ENCODE data around the gene FHOD3.

FHOD3 gene

DNA sequence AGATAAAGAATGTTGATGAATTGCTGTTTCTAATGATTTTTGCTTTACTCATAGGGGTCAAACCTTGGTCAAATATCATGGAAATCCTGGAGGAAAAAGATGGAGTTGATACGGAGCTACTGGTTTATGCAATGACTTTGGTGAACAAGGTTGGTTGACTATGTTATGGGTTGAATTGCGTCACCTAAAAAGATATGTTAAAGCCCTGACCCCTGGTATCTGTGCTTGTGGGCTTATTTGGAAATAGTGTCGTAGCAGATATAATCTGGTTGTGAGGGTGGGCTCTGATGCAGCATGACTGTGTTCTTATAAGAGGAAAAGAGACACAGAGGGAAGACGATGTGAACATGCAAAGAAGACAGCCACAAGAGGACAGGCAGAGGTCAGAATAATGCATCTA is 305.1 kb downstream of the FHOD3 start:
- no peak for DNase-seq

GRCh38 chr18:36608107-36608506 is 310.6 kb downstream of the FHOD3 start:
- no peak for DNase-seq

DNA sequence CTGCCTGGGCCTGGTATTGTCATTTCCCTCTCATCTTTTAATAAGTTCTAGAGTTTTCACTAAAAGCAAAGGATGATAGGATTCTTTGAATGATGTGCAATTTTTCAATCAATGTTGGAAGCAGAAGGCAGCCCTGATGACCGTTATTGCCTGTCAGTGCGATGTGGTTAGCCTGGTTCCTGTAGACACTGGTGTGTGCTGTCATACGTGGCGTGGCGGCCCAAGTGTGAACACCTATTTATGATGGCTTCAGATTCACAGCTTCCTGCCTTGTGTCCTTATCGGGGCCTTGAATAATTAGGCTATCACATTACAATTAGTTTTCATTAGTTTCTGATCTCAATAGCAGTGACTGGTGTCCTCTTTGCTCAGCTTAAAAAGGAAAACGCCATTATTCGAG is 312.7 kb downstream of the FHOD3 start:
- no peak for DNase-seq

DNA sequence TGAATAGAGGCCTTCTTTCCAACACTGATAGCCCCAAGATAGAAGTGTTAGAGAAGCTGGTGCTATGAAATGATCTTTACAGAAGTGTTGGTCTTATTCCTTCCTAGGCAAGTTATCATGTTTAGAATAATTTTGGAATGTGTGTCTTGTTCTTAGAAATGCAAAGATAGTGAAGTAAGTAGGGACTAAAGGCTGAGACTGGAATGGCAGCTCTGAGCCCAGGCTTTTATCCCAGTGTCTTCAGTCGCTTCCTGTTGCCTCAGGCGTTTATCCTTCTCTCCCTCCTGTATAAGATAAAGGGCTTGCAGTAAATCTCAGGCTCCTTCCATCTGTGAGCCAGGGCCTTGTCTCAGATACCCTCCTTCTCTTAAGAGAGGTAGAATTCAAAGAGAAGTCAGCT is 313.1 kb downstream of the FHOD3 start:
- DNase-seq, result no peak

DNA sequence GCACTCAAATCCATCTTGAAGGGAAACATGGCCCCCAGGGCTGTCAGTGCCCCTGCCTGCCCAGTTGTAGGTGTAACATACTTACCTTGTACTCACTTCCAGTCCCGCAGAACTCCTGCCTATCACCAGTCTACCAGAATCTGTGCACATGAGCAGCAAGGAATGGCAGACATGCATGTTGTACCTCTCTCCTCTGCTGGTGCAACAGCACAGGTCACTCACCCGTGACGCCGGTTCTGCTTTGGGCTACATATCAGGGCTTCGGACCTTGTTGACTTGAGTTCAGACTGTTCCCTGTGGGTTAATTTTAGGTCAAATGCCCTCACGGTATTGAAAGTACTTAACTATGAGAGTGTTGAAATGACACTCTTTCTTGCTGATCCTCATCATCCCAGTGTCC is 315.6 kb downstream of the FHOD3 start:
- DNase-seq, result no peak

DNA sequence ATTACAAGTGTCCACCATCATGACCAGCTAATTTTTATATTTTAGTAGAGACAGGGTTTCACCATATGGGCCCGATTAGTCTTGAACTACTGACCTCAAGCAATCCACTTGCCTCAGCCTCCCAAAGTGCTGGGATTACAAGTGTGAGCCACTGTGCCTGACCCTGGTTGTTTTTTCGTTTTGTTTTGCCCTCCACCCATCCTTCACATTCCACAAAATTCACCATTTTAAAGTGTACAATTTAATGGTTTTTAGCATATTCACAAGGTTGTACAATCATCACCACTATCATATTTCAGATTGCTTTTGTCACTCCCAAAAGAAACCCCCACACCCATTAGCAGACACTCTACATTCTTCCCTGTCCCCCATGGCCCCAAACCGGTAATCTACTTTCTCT is 316.3 kb downstream of the FHOD3 start:
- no peak for DNase-seq

DNA sequence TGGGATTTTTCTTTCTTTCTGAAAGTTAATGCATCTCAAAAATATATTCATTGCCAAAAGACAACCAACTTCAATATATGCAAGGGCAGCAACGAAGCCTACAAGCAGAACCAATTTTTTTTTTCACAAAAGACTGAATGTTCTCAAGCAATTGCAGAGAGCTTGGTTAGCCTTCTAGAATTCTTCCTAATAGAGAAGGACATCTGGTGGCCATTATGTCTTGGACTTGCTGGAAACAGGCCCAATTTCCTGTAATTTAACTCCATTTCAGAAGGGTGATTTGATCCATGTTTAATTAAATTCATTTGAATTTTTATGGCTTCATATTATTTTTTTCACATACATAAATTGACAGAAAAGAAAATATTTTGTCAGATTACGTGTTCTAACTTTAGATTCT is 323.3 kb downstream of the FHOD3 start:
- no peak for DNase-seq

GRCh38 chr18:36622610-36623009 is 325.1 kb downstream of the FHOD3 start:
- DNase-seq, result no peak

GRCh38 chr18:36623091-36623490 is 325.6 kb downstream of the FHOD3 start:
- no peak for DNase-seq

DNA sequence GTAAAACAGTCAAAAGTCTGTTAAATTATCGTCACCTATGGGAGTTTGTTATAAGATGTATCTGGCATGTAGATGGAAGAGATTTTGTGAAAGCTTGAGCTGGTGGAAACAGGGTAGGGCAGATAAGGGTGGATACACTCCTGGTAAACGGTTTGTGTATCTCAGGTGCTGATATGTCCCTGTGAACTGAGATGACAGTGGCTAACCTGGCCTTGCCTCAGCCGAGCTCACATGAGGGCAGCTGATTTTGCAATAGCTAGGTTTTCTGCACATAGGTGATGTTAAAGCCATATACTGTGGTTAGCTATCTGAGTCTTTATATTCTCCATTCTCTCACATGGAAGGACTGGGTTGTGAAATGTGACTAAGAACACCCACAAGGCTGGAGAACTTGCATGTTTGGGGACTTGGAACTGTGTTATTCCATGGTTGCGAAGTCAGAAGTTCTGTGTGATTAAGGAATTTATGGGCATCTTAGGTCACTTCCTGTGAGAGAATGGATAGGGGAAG is 326.2 kb downstream of the FHOD3 start:
- DNase-seq, result no peak

- DNase-seq, result no peak
Measured at GRCh38 chr18:36624451-36625167, 327.1 kb downstream of the FHOD3 start.

GRCh38 chr18:36625386-36625785 is 327.9 kb downstream of the FHOD3 start:
- DNase-seq, result no peak

- no peak for DNase-seq
Measured at GRCh38 chr18:36627637-36628036, 330.1 kb downstream of the FHOD3 start.

GRCh38 chr18:36628435-36629137 is 331.1 kb downstream of the FHOD3 start:
- DNase-seq, result no peak

GRCh38 chr18:36629138-36629530 is 331.6 kb downstream of the FHOD3 start:
- no peak for DNase-seq

DNA sequence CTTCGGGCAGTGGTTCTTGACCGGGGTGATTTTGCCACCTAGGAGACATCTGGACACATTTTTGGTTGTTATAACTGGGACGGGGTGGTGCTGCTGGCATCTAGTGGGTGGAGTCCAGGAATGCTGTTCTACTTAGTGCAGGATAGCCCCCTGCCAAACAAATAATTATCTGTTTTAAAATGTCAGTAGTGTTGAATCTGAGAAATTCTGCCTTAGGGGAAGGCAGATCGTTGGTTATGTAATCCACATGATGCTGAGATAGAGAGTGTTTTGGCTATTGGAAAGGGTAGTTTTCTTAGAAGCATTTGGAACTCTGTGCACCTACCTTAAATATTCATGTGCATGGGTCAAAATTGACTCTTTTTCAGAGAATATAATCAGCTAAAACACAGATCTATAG is 332.3 kb downstream of the FHOD3 start:
- DNase-seq, result no peak

DNA sequence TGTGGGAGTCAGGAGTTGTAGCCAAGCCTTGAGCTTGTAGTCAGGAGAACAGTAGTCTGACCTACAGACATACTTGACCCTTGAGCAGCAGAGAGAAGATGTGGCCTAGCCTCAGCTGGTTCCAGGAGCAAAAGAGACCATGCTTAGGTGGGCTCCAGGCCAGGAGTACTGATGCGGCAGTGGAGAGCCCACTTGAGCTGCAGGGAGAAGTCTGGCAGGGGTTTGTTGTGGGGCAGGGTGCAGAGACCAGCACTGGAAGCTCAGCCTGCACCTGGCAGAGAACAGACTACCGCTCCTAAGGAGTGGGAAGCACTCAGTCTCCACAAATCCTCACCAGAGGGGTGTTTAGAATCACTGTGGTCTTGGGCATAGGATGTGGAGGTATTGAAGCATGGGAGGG is 333.4 kb downstream of the FHOD3 start:
- no peak for DNase-seq

- DNase-seq, result no peak
Measured at GRCh38 chr18:36633961-36634412, 336.5 kb downstream of the FHOD3 start.

- no peak for DNase-seq
Measured at GRCh38 chr18:36634573-36635216, 337.2 kb downstream of the FHOD3 start.

GRCh38 chr18:36635414-36636096 is 338.0 kb downstream of the FHOD3 start:
- no peak for DNase-seq

DNA sequence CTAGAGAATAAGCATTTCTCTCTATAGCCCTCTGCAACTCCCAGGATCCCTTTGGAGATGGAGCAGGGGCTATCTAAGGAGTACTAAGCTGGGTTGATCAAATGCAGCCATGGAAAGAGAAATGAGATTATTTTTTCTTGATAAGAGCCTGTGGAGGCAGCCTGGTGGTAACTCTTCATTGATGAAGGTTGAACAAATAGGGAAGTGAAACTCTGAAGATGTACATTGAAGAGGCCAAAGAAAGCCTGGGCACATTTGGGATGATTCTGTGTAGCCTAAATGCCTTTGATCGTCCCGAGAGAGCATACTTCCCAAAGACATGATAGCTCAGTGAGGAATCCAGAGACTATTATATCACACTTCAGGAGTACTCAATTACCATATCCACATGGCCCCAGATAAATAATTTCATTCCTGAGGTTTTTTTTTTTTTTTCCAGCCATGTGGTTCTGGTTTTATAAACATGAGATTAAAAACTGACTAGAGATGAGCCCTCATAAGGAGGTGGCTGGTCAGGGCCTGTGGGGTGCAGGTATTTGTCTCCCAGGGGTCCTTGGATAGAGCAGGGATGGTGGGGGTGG is 338.8 kb downstream of the FHOD3 start:
- DNase-seq, result no peak

GRCh38 chr18:36638224-36638623 is 340.7 kb downstream of the FHOD3 start:
- no peak for DNase-seq
